LNCAP (cell line): ENCODE measurements around the gene ISOC2.

Experiments used
- TF ChIP-seq, protein P1 (sequence below): fragments of 450-650 bp; IDR thresholded peaks from 2 replicates; pipeline ENCODE4 v1.5.1; 2017; ENCODE audit warnings: mild to moderate bottlenecking

ISOC2 gene

DNA sequence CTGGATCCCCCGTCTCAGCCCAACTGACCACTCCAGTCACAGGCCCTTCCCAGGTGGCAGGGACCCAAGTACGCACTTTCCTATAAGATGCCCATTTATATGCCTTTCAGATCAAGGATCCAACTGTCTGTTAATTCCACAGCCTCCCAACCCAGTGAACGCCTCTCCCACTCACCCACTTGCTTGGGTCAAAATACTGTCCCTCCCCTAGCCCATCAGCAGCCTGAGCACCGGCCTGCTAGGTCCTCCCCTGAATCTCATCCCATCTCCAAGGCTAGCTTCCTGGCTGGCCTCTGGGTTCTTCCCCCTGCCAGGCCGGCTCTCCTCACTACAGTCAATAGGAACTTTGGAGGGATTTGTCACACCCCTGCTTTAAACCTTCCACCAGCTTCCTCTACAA is 55.8 kb downstream of the ISOC2 start:
- TF ChIP-seq, protein P1, sequence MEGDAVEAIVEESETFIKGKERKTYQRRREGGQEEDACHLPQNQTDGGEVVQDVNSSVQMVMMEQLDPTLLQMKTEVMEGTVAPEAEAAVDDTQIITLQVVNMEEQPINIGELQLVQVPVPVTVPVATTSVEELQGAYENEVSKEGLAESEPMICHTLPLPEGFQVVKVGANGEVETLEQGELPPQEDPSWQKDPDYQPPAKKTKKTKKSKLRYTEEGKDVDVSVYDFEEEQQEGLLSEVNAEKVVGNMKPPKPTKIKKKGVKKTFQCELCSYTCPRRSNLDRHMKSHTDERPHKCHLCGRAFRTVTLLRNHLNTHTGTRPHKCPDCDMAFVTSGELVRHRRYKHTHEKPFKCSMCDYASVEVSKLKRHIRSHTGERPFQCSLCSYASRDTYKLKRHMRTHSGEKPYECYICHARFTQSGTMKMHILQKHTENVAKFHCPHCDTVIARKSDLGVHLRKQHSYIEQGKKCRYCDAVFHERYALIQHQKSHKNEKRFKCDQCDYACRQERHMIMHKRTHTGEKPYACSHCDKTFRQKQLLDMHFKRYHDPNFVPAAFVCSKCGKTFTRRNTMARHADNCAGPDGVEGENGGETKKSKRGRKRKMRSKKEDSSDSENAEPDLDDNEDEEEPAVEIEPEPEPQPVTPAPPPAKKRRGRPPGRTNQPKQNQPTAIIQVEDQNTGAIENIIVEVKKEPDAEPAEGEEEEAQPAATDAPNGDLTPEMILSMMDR, result no peak
